ENCODE results near the gene PLAAT2. TPM values are rescaled to one million over a fixed set of nuclear protein-coding genes. Genes with fewer than 3 reads are reported as not detected.

The PLAAT2 gene
- total and polyA plus RNA-seq, 4 donors: 0.32 to 0.44 TPM; not detected in 2

- Histone ChIP-seq H3K27me3 (ENCODE audit: control insufficient read depth in 4 of 4, insufficient read depth in 4 of 4, low read length in 3 of 4) (no peaks in the 10 kb centered on the region), H3K4me1 (ENCODE audit: control insufficient read depth in 4 of 4, insufficient read depth in 4 of 4, low read length in 3 of 4) (peaks cover 0 to 5% (median 0%) of the 10 kb centered on the region in 4 donors), H3K36me3 (ENCODE audit: control insufficient read depth in 4 of 4, insufficient read depth in 3 of 4, low read depth in 1 of 4, low read length in 3 of 4) (no peaks in the 10 kb centered on the region), H3K9me3 (ENCODE audit: control insufficient read depth in 4 of 4, low read length in 3 of 4) (peaks cover 0 to 9% (median 0%) of the 10 kb centered on the region in 4 donors), H3K4me3 (ENCODE audit: low read depth in 1 of 3, low read length in 3 of 3) (no peak overlapping the region), H3K27ac (ENCODE audit: low read depth in 1 of 2, low read length in 2 of 2) (no peak overlapping the region), H3K9ac (ENCODE audit: low read depth in 1 of 2, low read length in 2 of 2) (no peak overlapping the region)
- WGBS: 95% methylated on average over 2 of the region's 2 CpGs
- TF ChIP-seq HNF4A (conservative IDR thresholded peaks at IDR 0.05) (no peak), NR2F2 (IDR thresholded peaks at IDR 0.05) (no peak), HNF4G (IDR thresholded peaks at IDR 0.05) (no peak), SP1 (IDR thresholded peaks at IDR 0.05) (no peak), GABPA (IDR thresholded peaks at IDR 0.05 in 1 of 2, conservative IDR thresholded peaks at IDR 0.05 in 1 of 2) (no peak)
- TF ChIP-seq, protein P1, sequence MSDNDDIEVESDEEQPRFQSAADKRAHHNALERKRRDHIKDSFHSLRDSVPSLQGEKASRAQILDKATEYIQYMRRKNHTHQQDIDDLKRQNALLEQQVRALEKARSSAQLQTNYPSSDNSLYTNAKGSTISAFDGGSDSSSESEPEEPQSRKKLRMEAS (IDR thresholded peaks at IDR 0.05): no peak
- TF ChIP-seq, protein P2, sequence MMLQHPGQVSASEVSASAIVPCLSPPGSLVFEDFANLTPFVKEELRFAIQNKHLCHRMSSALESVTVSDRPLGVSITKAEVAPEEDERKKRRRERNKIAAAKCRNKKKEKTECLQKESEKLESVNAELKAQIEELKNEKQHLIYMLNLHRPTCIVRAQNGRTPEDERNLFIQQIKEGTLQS (IDR thresholded peaks at IDR 0.05): no peak
- DNase-seq (ENCODE audit: low spot score): no peak
These were observed 35.5 kb downstream of the PLAAT2 start for GRCh38 chr11:63527667-63528066.

DNA sequence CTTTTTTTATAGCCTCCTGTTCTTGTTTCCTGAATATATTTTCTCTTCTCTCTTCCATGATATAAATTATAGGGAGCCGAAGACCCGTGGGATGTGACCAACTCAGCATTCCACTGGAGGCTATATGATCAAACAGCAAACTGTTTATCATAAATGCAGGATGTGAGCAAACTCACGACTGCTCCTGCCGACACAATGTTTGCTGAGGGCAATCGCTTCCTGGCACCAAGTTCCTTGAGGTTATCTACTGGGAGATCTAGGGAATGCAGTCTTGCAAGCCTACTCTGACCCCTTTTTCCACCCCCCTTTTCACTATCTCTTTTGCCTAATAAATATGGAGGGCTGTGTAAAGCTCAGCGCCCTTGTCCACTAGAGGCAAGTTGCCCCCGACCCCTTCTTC lies 40.0 kb downstream of the PLAAT2 start:
- peaks cover 0 to 9% (median 0%) of the 10 kb centered on the region in 4 donors for H3K9me3 ChIP-seq (ENCODE audit: control insufficient read depth in 4 of 4, low read length in 3 of 4)
- no peak overlapping the region for H3K27ac ChIP-seq (ENCODE audit: low read depth in 1 of 2, low read length in 2 of 2)
- H3K4me3 ChIP-seq (ENCODE audit: low read depth in 1 of 3, low read length in 3 of 3): no peak overlapping the region
- WGBS: 74% methylated on average over 7 of the region's 7 CpGs
- DNase-seq (ENCODE audit: low spot score): no peak
- H3K4me1 ChIP-seq (ENCODE audit: control insufficient read depth in 4 of 4, insufficient read depth in 4 of 4, low read length in 3 of 4): no peaks in the 10 kb centered on the region
- H3K27me3 ChIP-seq (ENCODE audit: control insufficient read depth in 4 of 4, insufficient read depth in 4 of 4, low read length in 3 of 4): no peaks in the 10 kb centered on the region
- H3K36me3 ChIP-seq (ENCODE audit: control insufficient read depth in 4 of 4, insufficient read depth in 3 of 4, low read depth in 1 of 4, low read length in 3 of 4): no peaks in the 10 kb centered on the region
- no peak overlapping the region for H3K9ac ChIP-seq (ENCODE audit: low read depth in 1 of 2, low read length in 2 of 2)
- TF ChIP-seq, protein P1 (IDR thresholded peaks at IDR 0.05): no peak
- TF ChIP-seq REST (IDR thresholded peaks at IDR 0.05) (no peak), TAF1 (conservative IDR thresholded peaks at IDR 0.05) (no peak), RXRA (IDR thresholded peaks at IDR 0.05) (no peak), FOXA1 (IDR thresholded peaks at IDR 0.05) (no peak)
- TF ChIP-seq, protein P2 (IDR thresholded peaks at IDR 0.05): no peak

DNA sequence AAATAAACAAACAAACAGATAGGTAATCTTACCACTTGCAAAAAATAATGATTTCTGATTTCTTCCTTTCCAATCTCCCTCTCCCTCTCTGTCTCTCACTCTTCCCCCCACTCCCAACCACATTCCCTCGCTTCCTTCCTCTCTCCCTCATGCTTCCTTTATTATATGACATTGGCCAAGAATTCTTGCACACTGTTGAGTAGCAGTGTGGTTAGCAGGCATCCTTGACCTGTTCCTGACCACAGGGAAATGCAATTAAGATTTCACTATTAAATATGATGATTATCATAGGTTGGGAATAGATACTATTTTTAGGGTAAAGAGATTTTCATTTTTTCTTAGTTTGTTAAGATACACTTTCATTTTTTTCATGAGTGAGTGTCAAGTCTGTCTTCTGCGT lies 41.3 kb downstream of the PLAAT2 start:
- 94% methylated on average over 2 of the region's 2 CpGs for WGBS
- peaks cover 0 to 9% (median 0%) of the 10 kb centered on the region in 4 donors for H3K9me3 ChIP-seq (ENCODE audit: control insufficient read depth in 4 of 4, low read length in 3 of 4)
- H3K9ac ChIP-seq (ENCODE audit: low read depth in 1 of 2, low read length in 2 of 2): no peak overlapping the region
- H3K4me1 ChIP-seq (ENCODE audit: control insufficient read depth in 4 of 4, insufficient read depth in 4 of 4, low read length in 3 of 4): no peaks in the 10 kb centered on the region
- no peak overlapping the region for H3K4me3 ChIP-seq (ENCODE audit: low read depth in 1 of 3, low read length in 3 of 3)
- DNase-seq (ENCODE audit: low spot score): no peak
- H3K27me3 ChIP-seq (ENCODE audit: control insufficient read depth in 4 of 4, insufficient read depth in 4 of 4, low read length in 3 of 4): no peaks in the 10 kb centered on the region
- no peak overlapping the region for H3K27ac ChIP-seq (ENCODE audit: low read depth in 1 of 2, low read length in 2 of 2)
- no peaks in the 10 kb centered on the region for H3K36me3 ChIP-seq (ENCODE audit: control insufficient read depth in 4 of 4, insufficient read depth in 3 of 4, low read depth in 1 of 4, low read length in 3 of 4)
- TF ChIP-seq HNF4G (IDR thresholded peaks at IDR 0.05) (no peak), TAF1 (conservative IDR thresholded peaks at IDR 0.05) (no peak), JUND (IDR thresholded peaks at IDR 0.05) (no peak), YY1 (IDR thresholded peaks at IDR 0.05) (no peak), FOXA2 (IDR thresholded peaks at IDR 0.05) (no peak), SP1 (IDR thresholded peaks at IDR 0.05) (no peak), RXRA (IDR thresholded peaks at IDR 0.05) (no peak), CTCF (IDR thresholded peaks at IDR 0.05; ENCODE audit: low read depth, low read length, missing input control) (no peak), NR2F2 (IDR thresholded peaks at IDR 0.05) (no peak), GABPA (IDR thresholded peaks at IDR 0.05 in 1 of 2, conservative IDR thresholded peaks at IDR 0.05 in 1 of 2) (no peak), REST (IDR thresholded peaks at IDR 0.05) (no peak), FOXA1 (IDR thresholded peaks at IDR 0.05) (no peak)
- TF ChIP-seq, protein P1 (IDR thresholded peaks at IDR 0.05): no peak
- TF ChIP-seq, protein P2 (IDR thresholded peaks at IDR 0.05): no peak
